Ramos (cell line): ENCODE data around the gene KLHL2.
"Not testable (repeated sequence)": the region's sequence is repeated elsewhere in the genome, so short reads cannot be mapped to it uniquely, and the experiment has no call there.

Source experiments
- in situ Hi-C: fragments of 300-500 bp; cut with MboI; formaldehyde crosslinking; loops from one replicate; pipeline ENCODE4 v1.14.3; 2022; ENCODE audit warnings: low sequenced_read_pairs; ENCODE audit not compliant: unreplicated experiment

The KLHL2 gene

DNA sequence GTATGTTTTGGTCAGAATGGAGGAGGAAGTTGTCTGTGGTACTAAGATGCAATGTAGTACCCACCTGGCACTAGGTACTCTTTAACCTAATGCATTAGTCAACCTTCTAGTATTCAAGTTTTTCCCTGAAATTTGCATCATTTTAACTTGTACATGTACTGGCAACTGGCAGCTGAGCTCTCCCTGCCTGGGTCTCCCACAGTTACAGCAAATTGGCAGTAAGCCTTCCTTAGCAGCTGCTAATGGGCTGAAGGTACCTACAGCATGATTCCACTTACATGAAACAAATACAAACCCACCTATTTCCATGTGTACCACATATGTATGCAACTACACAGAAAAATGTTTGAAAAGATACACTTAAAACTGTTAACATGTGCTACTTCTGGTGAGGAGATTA lies 8.1 kb upstream of the KLHL2 start:
- in situ Hi-C loops, result no loop called here

DNA sequence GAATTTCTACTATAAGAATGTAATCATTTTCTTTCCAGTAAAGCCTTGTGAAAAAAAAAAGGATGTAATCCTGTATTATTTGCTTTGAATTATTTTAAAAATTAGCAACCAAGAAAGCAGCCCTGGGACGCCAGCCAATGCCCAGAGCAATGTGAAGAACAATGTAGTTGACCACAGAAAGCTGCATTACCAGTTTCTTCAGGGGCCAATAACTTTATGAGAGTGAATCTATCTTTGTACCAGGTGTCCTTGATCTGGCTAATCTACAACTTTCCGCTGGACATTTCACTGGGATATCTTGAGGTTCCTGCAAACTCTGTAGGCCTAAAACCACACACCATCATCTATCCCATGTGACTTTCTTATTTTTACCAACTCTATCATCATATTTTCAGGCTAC lies 7.6 kb upstream of the KLHL2 start:
- in situ Hi-C loops, result no loop called here

DNA sequence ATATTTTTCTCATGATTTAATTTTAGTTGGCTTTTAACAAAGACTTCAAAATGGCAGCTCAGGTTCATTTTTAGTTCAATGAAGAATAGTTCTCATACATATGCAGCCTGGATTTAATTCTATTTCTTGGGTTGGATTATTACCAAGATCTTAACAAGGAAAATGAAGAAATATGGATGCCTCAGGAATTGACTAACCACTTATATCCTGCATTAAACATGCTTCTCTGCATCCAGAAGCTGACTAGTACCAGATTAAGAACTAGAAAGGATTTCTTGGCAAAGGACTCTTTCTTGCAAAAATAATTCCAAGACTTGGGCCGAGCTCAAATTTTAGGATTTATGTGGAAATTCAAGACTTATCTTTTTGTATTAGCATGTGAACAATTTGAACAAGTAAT lies 5.6 kb upstream of the KLHL2 start:
- in situ Hi-C loops, result no loop called here

DNA sequence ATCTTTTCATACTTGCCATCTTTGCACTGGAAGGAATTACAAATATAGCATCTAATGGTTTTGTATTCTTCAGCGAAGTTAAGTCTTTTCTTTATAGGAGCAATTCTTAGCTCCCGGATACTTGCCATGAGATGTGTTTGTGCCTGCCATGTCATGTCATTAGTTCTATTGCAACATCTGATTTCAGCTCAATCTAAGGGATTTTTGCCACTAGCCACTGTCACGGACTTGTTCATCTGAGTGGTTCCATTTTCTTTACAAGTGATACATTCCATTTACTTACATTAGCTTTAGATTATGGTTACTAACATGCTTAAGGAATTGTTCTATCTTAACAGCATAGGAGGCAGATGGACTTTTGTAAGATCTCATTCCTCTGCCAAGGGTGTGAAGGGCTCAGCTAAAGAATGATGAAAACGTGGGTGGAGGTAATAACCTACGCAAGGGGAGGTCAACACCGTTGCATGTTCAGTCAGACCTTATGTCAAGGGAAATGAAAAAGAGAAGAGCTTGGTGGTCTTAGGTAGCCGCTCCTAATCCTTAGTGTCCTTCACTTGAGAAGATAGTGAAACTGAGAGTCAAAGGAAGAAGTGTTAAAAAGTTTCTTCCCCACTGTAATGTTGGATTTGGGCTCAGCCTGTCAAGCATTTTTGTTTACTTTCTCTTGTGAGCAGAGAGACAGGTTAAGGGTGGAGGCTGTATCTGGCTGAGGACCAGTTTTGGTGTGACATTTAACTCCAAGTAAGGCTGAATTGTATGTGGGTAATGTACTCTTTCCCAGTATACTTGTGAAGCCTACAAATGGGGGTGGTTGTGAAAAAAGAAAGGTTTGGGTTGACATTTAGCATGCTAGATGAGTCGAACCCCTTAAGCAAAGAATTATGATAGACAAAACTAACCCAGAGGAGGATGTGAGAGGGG lies 3.6 kb upstream of the KLHL2 start:
- in situ Hi-C loops, result no loop called here

DNA sequence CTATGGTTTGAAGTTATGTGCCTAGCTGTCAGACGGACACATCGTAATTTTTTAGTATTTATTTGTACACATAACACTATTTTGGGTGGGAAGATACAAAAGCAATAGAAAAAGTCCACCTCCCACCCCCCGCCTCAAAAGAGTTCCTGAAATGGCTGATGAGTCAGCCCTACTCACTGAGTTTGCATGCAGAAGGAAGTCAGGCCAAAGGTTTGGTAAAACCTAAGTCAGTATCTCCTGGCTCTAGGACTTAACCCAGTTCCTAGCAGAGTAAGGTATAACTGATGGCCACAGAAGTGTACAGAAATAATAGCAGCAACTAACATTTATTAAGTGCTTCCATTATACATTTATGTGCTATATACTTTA lies 2.9 kb upstream of the KLHL2 start:
- in situ Hi-C loops, result no loop called here

DNA sequence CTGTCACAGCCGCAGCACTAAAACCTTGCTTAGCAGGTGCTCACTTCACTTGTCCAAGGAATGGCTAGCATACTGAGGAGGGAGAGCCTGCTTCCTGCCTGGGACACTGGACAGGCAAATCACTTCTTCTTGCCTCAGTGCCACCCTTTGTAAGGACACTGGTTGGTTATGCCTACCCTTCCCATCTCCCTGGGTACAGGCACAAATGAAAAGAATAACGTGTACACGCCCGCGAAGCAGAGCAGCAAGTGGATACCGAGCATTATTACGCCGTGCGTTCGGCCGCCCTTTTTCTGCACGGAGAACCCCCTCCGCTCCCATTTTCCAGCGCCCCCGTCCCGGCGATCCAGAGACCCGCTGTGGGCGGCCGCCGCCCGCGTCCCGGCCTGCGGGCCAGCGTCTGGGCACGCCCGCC lies 338 bp upstream of the KLHL2 start:
- in situ Hi-C loops, result no loop called here

DNA sequence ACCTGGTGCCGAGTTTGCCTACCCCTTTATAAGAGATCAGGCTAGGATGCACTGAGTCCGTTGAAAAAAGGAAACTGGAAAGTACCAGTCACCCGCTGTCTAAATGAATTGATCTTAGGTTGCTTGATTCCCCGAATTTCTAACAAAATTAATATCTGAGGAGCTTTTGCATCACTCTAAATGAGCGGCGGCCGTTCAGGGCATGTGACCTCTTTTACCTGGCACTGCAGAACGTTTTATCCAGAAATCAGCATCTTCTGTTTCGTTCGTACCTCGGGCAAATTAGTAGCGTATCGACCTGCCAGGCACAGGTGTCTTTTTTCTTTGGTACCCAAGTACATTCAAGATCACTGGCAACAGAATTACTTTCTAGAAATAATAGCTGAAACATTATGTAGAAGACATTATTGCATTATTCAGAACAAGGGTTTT lies 876 bp downstream of the KLHL2 start:
- in situ Hi-C loops, result no loop called here

DNA sequence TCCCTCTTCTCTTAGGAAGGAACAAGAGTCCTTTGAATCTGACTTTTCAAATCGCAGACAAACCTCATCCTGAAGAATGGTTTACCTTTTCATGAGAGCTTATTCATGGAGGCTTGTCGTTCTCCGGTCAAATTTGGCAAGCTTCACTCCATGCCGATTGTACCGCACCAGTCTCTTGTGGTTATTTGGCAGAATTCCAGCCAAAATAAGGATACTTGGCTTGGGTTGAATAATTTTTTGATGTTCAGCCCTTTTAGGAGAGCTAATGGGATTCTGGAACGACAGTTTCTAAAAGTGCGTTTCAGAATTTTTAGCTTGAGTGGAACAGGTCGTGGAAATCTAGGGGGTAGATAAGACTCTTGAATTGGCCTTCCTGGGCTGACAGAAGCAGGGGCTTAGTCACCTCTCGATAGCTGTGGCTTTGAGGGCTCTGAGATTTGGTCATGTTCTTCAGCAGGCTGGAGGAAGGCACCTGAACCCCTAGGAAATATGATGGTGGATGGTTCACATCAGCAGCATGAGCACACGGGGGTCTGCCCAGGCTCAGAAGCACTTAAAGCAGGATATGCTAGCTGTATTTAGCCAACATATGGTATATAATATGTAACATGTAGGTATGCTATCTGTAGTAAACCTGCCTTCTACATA lies 1.5 kb downstream of the KLHL2 start:
- in situ Hi-C loops, result no loop called here

DNA sequence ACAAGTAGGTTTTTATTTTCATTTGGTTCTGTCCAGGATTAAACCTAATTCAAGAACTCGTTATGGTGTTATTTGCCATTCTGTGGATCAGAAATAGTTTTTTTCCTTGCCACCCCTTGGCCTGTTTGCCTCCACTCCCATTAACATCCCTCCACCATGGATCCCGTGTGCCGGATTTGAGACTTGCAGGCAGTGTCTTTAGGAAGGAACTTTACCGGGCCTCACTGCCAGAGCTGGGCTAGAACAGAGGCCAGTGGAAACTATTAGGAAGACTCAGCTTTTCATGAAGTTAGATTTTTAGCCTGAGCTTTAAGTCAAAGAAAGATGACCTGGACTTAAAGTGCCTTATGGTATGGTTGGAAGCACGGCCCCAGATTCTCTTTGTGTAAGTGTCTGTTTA lies 2.4 kb downstream of the KLHL2 start:
- in situ Hi-C loops, result no loop called here

DNA sequence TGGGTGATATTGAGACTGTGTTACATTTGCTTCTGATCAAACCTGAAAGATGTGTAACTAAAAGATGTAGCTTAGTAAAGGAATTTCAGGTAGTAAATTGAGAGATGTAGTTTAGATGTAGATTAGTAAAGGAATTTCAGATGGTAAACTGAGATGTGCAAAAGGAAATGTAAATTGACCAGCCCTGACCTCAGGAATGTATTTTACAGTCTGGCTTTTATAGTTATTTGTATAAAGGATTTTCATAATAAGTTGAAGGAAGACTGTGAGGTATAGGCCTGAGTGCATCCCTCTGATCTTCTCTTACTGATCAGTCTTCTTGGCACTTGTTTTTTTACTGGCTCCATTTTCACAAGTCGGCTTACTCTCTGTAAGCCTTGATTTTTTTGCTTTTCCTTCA lies 3.2 kb downstream of the KLHL2 start:
- in situ Hi-C loops, result no loop called here

DNA sequence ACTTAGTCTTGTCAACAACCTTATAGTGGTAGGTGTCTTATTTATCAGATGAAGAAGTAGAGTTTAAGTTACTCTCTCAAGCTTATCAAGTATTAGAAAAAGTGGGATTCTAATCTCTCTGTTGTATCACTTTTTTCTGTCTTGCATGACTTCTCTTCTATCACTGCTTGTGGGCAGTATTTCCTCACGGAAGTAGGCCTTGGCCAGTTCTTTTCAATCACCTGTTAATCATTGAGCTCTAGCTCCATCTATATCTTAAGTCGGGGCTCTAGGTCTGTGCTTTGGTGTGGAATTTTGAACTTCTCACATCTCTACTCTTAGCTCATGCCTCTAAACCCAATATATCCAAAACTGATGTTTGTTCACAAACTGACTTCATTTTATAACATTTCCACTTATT lies 5.3 kb downstream of the KLHL2 start:
- in situ Hi-C loops, result not testable (repeated sequence)

DNA sequence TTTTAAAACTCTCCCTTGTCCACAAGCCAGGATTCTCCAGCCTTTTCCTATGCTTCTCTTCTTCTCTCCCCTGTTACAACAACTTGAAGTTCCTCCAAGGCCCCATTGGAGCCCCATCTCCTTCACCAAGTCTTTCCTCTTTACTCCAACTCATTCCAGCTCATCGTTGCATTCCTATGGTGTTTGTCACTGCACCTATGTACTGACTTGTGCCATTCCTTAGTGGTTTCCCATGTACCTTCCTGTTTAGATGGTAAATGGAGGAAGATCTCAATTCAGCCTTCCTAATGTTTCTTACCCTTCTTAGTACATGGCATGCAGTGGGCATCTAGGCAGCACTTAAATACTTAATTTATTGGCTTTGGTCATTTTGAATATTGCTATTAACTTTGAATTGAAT lies 6.0 kb downstream of the KLHL2 start:
- in situ Hi-C loops, result not testable (repeated sequence)

DNA sequence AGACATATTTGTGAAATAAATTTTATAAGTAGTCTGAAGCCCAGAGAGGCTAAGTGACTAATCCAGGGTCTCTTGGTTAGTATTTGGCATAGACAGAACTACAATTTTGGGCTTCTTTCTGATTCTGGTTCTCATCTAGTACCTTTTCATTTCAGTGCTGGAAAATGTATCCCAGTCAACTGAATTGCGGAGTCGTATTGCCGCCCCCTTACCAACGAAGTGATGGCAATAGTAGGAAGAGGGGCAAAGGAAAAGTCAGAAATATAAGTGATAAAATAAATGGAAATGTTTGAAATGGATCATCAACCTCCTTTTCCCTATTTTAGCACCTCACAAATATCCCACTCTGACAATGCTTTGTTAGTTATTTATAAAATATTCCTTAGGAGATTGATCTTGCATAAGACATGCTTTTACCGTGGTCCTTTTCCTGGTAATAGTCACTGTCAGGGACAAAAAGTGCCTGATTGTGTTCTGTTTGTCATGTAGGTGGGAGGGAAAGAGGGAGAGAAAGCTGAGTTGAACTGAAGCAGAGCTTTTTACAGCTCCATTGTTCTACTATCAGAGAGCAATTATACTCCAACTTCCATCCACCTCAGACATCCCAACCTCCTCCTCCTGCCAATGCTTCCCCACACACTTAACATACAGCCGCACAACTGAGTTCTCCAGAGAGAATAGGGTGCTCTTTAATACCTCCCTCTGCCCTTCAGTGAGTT lies 6.8 kb downstream of the KLHL2 start:
- in situ Hi-C loops, result not testable (repeated sequence)

DNA sequence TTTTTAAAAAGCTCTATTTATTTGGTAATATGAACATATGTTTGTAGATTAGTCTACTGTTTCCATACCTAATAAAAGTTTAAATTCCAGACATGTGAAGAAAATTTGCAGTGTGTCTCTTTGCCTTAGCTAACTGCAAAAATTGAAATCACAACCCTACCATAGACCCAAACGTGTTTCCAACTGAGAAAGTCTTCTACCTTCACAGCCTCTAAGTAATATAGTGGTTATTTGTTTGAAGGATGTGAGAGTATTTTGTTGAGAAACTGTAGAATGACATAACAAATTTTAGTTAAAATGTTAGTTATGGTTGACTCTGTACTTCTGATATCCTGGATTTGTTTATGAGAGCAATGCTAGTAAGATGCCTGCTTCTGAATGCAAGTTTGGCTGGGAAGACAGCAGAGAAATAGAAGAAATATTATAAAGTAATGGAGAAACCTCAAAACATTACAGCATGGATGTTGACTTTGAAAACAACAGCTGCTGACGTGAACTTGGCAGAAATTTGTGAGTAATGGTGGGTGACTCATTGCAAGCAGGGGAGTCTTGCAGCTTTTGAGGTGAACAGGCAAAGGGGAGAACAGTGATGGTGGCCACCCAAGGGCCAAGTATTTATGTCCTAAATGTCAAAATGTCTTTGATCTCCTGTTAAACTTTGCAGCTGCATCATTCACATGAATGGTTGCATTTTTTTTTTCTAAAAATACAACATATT lies 7.8 kb downstream of the KLHL2 start:
- in situ Hi-C loops, result not testable (repeated sequence)

DNA sequence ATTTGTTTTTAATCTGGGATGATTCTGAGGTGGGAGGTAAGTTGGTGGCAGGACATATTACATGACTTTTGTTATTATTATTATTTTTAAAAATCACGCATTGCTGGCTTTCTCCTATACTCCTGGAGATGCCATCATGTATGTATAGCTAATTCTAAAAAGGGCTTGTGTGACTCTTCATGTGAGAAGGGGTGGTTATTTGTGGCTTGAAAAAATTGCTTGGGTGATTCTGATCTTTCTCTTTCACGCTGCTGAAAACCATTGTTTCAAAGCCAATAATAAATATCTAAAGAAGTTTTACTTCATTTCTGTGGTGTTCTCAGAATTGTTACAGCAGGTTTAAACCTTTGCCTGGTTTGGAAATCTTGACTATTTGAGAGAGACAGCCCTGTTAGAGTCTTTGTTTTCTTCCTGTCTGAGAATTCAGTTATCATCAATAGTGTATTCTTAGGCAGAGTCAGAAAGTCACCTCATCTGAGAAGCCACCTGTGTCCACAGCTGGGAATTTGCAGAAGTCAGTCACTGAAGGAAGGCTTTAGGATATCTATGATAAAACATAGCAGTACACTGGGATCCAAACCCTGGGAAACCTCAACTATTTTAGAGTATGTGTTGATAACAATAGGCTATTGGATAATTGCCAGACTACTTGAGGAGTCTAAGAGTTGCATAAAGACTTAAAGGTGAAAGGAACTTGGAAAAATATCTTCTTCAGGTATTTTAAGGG lies 8.6 kb downstream of the KLHL2 start:
- in situ Hi-C loops, result not testable (repeated sequence)

DNA sequence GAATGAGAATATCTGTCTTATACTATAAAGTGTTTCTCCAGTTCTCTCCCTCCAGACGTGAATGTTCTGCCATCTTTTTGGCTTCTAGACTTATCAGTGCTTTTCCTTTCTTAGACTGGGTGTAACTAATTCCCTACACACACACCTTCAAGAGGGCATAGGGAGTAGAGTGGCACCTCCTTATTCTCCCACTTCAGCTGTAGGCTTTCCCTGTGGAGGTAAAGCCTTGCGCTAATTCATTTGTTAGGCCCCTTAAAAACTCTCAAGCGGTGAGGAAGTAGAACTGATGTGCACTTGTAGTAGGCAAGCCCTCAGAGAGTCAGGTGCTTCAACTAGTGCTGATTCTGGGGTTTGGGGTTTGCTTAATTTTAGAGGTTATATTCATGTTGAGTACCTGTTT lies 10.0 kb downstream of the KLHL2 start:
- in situ Hi-C loops, result no loop called here

DNA sequence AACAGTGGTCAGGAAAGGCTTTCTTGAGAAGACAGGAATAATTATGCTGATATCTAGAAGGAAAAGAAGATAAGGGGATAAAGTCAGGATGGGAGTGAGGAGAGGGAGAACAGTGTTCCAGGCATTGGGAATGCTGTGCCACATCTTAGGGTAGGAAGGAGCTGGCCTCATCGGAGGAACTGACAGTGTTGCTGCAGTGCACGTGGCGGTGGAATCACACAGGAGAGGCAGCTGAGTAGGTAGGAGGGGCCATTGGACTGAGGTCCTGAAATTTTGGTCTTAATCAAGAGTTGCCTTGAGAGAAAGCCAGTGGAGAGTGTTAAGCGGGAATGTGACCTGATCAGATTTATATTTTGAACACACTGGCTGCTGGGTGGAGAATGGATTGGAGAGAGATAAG lies 13.9 kb downstream of the KLHL2 start:
- in situ Hi-C loops, result not testable (repeated sequence)

DNA sequence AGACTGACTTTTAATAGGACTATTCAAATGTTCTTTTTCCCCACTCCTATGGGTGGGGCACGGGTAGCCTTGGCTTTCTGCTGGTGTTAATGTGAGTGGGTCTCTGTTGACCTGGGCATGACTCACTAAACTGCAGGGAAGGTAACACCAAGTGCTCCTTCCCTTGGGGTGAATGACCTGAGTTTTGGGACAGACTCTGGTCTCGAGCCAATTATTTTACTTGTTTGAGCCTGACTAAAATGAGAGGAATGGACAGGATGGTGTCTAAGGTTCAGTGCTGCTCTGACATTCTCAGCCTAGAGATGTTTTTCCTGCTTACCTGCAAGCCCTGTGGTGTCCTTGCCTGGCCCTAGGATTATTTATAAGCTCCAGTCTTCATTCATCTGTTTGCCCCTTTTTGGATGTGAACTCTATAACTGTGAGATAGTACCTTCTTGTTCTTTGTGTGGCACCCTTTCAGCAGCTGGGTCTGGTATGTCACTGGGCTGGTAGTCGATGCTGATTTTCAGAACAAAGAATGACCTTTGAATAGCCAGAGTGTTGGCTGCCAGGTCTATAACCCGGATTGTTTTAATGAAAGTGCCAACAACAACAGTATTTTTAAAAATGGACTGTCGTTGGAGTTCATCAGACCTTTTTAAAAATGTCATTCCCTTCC lies 14.8 kb downstream of the KLHL2 start:
- in situ Hi-C loops, result not testable (repeated sequence)

DNA sequence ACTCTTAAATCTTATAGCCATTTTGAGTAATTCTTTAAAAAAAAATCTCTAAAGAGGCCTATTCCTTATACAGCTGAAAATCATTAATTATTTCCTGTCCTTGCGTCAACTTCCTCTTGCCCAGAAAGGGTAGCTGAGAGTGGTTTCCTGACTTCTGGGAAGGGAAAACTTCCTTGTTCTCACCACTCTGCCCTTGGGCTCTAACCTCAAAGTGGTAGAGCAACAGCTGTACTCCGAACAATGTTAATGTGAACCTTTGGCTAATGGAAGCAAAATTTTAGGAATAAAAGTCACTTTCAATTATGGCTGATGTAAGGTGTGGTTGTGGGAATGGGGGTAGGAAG lies 15.3 kb downstream of the KLHL2 start:
- in situ Hi-C loops, result no loop called here
